LNCaP clone FGC (cell line): ENCODE measurements around the gene TMX4.
A peak's percentile ranks its signal among the peaks of the same experiment; 100 is the strongest.
"Not testable (repeated sequence)": the region's sequence is repeated elsewhere in the genome, so short reads cannot be mapped to it uniquely, and the experiment has no call there.

ENCODE experiments used
- DNase-seq: peaks from one replicate; pipeline ENCODE4 v3.0.0-alpha.2; 2011; ENCODE audit warnings: low read depth
- H3K4me3 ChIP-seq: 2 replicates; pipeline ENCODE4 v1.5.1; 2011; ENCODE audit warnings: mild to moderate bottlenecking, low read depth, low read length, control low read depth
- TF ChIP-seq, protein P1 (sequence below): IDR thresholded peaks from 2 replicates; pipeline ENCODE4 v1.5.1; 2012; ENCODE audit warnings: mild to moderate bottlenecking; ENCODE audit not compliant: control insufficient read depth, insufficient read depth; ENCODE audit errors: extremely low read depth

Gene TMX4

DNA sequence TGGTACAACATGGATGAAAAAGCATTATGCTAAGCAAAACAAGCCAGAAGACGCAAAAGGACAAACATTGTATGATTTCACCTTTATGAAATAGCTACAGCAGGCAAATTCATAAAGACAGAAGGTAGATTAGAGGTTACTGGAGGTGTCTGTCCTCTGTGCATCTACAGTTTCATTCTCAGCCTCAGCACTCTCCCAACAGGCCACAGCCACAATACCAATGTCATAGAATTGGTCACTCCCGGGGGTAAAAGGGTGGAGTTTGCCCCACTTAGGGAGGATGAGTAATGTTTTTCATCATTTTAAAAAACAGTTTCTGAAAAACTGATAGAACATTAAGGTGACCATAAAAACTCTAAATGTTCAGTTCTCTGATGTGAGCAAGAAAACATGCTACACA, 17.2 kb upstream of the TMX4 start:
- TF ChIP-seq, protein P1, sequence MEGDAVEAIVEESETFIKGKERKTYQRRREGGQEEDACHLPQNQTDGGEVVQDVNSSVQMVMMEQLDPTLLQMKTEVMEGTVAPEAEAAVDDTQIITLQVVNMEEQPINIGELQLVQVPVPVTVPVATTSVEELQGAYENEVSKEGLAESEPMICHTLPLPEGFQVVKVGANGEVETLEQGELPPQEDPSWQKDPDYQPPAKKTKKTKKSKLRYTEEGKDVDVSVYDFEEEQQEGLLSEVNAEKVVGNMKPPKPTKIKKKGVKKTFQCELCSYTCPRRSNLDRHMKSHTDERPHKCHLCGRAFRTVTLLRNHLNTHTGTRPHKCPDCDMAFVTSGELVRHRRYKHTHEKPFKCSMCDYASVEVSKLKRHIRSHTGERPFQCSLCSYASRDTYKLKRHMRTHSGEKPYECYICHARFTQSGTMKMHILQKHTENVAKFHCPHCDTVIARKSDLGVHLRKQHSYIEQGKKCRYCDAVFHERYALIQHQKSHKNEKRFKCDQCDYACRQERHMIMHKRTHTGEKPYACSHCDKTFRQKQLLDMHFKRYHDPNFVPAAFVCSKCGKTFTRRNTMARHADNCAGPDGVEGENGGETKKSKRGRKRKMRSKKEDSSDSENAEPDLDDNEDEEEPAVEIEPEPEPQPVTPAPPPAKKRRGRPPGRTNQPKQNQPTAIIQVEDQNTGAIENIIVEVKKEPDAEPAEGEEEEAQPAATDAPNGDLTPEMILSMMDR: no peak
- no peak for DNase-seq
- H3K4me3 ChIP-seq: no peak overlapping the region

DNA sequence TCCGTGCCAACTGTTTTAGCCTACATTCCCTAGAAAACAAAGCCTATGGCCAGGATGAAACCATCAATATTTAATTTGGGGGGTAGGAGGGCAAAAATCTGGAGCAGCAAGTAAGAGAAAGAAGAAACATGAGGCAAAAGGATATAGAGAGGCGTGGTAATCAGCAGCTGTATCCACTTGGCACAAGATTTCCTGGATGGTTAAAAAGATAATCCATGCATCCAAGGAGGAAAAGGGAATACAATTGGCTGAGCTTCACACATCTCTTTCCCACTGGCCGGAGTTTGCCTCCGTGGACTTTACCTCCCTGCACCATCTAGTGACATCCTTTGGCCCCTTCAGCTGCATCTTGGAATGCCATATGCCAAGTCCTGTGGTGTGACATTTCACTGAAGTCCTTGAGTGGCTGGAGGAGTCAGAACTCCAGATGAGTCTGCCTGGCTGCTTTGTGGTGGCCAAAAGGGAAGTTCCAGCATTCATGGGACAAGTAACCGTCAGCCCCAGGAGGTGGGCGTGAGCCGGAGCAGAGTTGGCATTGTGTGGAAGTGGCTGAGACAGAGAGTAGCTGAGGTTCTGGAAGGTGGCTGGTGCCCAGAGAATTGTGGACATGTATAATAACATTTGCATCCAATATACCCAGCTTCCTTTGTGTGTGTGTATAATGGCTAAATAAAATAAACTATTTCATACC, 13.7 kb upstream of the TMX4 start:
- TF ChIP-seq, protein P1: no peak
- DNase-seq: no peak
- no peak overlapping the region for H3K4me3 ChIP-seq

DNA sequence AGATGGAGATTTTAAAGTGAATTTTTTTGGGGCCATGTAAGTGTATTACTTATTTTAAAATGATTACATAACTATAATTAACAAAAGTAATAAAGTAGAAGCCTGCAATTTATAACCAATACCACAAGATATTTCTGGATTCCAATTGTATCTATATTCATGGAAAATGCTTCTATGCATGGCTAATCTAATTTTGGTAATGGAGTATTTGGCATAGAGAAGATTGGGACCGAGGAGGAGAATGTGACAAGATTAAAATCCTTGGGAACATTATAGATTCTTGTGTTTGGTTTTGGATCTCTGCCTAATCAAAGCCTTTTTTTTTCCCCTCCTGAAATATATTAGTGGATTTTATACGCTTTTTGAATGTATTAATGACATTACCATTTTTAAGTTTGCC, 12.9 kb upstream of the TMX4 start:
- H3K4me3 ChIP-seq: no peak overlapping the region
- TF ChIP-seq, protein P1: no peak
- no peak for DNase-seq

GRCh38 chr20:8031539-8031938, 12.0 kb upstream of the TMX4 start:
- not testable (repeated sequence) for H3K4me3 ChIP-seq, DNase-seq

GRCh38 chr20:8021541-8022269, 2.1 kb upstream of the TMX4 start:
- TF ChIP-seq, protein P1: no peak
- no peak overlapping the region for H3K4me3 ChIP-seq
- DNase-seq: no peak

DNA sequence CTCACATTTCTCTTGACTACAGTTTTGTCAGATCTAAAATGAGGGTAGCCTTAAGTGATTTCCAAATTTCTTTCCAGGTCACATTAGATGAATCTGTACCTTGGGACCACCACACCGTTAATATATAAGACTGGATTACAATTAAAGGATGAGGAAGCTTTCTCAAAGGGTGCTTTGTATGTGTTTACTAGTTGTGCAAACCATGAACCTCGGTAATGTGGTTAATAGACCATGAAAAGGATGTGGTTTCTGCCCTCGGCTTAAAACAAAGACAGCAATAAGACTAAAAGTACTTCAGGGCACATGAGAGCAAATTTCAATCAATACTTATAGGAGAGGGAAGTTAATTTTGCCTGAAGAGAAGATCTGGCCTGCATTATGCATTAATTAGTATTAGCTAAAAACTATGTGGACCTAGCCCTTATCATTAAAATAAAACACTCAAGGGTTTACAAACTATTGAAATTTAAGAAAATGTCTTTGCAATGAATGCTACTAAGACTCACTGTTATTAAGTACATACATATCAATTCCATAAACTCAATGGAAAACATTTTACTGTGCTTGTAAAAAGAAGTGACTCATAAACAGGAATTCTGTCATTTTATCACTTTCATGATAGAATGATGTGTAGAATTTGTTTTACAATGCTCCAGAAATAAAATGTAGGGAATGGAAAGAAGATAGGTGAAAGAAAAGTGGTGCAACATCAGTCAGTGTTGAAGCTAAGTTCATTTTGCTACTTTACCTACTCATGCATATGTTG, 936 bp upstream of the TMX4 start:
- no peak for DNase-seq
- no peak overlapping the region for H3K4me3 ChIP-seq
- TF ChIP-seq, protein P1: no peak

DNA sequence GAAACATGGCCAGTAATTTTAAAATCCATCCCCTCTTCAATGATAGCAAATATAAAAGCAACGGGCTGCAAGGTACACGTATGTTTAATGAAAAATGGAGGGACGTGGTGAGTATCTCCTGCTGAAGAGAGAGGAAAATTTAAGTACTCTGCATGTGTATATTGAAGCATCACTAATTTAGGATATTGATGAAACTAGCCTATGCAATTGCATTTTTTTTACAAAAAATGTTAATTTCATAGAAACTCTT, 362 bp upstream of the TMX4 start:
- no peak for DNase-seq
- TF ChIP-seq, protein P1: no peak
- H3K4me3 ChIP-seq: peak overlapping the region; percentile 73
